ENCODE data around the gene GLT1D1.

Gene GLT1D1

GRCh38 chr12:128856035-128856790 lies 2.9 kb downstream of the GLT1D1 start:
- DNase-seq: no peak

DNA sequence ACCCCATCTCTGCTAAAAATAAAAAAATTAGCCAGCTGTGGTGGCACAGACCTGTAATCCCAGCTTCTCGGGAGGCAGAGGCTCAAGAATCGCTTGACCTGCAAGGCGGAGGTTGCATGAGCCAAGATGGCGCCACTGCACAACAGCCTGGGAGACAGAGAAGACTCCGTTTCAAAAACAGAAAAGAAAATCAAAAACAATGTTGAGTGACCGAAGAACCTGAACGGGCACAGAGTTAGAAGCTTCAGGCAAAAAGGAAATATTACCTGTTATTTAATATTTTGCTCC lies 3.5 kb downstream of the GLT1D1 start:
- DNase-seq: no peak

GRCh38 chr12:128857133-128857763 lies 4.0 kb downstream of the GLT1D1 start:
- DNase-seq: no peak

GRCh38 chr12:128859311-128859710 lies 6.0 kb downstream of the GLT1D1 start:
- DNase-seq: no peak

DNA sequence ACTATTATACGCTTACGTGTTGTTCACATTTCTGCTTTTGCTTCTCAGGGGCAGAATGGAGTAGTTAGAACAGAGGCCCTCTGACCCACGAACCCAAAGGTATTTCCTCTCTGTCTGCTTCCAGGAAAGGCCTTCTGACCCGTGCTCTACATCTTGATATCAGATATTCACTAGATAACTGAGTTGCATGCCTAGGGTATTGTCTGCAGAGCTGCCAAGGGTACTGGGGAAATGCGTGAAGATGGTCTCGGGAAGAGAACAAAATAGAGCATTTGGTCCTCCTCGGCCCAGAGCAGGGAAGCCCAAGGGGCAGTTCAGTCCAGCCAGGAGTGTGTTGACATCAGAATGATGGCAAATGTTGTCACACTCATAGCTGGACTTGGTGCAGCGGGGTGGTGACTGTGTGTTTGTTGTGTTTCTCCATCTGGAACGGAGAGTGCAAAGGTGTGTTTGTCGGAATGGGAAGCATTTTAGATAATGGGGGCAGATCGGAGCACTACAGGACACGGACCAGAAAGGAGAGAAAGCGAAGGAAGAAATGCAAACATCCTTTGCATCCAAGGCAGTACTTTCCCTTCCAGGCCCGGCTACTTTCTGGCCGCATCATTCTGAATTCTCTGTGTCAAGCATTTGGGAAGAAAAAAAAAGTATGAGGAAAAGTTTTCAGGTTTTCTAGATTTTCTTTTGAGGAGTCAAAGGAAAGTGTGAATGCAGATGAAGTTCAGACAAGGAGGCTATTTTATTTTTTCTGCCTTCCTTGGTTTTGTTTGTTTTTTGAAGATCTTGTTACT lies 8.1 kb downstream of the GLT1D1 start:
- DNase-seq: no peak

- DNase-seq: no peak
Measured at GRCh38 chr12:128863957-128864356, 10.7 kb downstream of the GLT1D1 start.

DNA sequence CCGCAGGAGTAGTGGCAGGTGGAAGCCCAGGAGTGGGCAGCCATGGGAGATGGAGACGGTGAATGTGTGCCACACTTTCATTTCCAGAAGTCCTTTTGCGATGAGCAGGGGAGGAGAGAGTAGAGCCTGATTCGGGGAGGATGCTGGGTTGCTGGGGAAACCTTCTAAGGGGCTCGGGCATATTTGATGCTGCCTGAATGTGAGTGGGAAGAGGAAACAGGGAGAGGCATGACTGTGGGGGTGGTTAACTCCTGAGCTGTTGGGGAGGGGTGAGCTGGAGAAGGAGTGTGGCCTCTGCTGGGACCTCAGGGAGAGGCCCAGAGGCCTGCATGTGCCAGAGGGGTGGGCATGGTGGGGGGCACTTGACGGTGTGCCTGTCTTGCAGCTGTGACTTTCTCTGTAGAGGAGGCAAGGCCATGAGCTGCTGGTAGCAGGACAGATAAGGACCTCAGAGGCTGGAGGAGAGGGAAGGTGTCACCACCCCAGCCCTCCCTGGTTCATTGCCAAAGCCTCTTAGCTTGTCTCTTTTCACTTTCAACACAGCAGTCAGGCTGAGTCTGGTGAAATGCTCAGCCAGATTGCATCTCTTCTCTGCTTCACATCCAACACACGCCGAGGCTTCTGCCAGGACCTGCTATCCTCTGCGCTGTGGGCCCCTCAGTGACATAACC lies 11.4 kb downstream of the GLT1D1 start:
- DNase-seq: no peak

GRCh38 chr12:128867466-128867865 lies 14.2 kb downstream of the GLT1D1 start:
- DNase-seq: no peak

- no peak for DNase-seq
Measured at GRCh38 chr12:128871516-128871892, 18.2 kb downstream of the GLT1D1 start.

GRCh38 chr12:128872303-128872702 lies 19.0 kb downstream of the GLT1D1 start:
- DNase-seq: no peak

DNA sequence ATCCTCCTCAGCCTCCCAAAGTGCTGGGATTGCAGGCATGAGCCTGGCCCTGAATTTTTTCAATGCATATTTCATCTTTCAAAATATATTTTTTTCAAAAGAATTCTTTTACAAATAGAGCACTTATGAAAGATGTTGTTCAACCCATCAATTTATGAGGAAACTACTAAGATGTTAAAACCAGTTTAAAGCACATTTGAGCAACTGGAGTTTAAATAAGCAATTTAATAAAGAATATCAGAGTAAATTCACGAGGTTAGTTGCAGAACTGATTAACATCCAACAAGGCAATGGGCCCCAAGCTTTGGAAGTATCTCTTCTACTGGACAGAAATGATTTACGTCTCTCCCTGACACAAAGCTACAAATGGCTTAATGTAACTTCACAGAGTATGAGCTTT lies 23.3 kb downstream of the GLT1D1 start:
- no peak for DNase-seq

GRCh38 chr12:128879898-128880764 lies 26.9 kb downstream of the GLT1D1 start:
- DNase-seq: no peak

DNA sequence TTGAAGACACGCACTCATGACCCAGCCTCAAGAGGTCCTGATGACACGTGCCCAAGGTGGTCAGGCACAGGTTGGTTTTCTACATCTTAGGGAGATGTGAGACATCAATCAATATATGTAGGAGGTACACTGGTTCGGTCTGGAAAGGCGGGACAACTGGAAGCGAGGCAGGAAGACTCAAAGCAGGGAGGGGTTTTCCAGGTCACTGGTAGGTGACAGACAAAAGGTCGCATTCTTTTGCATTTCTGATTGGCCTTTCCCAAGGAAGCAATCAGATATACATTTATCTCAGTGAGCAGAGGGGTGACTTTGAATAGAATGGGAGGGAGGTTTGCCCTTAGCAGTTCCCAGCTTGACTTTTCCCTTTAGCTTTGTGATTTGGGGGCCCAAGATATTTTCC lies 38.6 kb downstream of the GLT1D1 start:
- DNase-seq: no peak

GRCh38 chr12:128903236-128903635 lies 50.0 kb downstream of the GLT1D1 start:
- DNase-seq: no peak

DNA sequence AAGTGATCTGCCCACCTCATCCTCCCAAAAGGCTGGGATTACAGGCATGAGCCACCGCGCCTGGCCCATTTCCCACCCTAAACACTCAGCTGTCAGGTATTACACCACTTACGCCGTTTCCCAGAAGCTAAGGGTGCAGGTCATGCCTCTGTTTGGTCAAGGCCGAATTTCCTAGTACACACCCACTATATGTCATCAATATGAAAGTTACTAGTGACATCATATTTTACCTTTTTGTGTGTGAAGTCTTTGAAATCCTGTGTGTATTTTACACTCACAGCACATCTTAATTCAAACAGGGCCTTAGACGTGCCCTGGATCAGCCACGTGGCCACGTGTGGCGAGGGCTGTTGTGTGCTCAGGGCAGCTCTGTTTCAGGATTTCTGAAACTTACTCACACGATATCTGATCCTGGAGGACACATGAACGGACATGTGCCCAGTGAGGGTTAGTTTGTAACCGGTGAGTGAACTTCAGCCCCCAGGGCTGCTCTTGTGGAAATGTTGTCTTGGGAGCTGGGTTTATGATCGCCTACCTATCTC lies 51.8 kb downstream of the GLT1D1 start:
- peak; percentile 31 for DNase-seq

DNA sequence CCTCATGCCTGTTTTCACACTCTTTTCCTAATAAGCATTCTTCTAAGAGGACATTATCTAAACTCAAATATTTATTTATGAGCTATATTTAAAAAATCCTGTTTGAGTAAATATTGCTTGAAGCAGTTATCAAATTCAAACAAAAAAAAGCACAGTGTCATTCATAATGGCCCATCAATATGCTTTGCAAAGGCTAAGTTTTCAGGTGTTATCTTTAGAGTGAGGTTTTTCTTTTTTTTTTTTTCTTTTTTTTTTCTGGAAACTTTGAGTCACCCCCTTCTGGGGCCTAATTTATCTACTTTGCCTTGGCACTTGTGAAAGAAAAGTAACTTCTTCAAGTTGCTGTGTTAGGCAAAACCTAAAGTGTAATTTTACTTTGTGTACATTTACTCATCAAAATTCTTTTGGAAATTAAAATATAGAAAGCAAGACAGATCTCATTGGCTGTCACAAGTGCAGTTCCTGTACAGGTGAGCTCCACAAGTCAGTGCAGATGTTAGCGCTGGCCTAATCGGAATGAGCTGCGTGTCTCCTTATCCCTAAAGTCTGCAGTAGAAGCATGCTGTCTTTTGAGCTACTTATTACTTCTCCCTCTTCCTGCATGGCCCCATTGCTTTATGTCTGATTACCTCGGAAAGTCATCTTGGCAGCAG lies 53.3 kb downstream of the GLT1D1 start:
- DNase-seq: no peak

- DNase-seq: no peak
Measured at GRCh38 chr12:128908254-128908653, 55.0 kb downstream of the GLT1D1 start.

- no peak for DNase-seq
Measured at GRCh38 chr12:128909653-128910052, 56.4 kb downstream of the GLT1D1 start.

DNA sequence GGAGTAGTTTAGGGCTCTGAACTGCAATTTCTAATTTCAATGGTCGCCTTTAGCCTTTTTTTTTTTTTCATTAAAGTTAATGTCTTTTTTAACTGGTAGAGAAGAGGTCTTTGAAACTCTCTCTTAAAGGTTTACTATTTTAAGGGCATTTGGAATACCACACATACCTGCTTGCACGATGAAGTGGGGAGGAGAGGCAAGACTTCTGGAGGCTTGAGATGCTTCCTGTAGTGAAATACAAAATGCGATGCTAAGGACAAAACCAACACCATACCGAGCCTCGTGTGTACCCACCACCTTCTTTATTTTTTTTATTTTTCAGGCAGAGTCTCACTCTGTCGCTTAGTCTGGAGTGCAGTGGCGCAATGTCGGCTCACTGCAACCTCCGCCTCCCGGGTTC lies 57.4 kb downstream of the GLT1D1 start:
- DNase-seq: no peak

DNA sequence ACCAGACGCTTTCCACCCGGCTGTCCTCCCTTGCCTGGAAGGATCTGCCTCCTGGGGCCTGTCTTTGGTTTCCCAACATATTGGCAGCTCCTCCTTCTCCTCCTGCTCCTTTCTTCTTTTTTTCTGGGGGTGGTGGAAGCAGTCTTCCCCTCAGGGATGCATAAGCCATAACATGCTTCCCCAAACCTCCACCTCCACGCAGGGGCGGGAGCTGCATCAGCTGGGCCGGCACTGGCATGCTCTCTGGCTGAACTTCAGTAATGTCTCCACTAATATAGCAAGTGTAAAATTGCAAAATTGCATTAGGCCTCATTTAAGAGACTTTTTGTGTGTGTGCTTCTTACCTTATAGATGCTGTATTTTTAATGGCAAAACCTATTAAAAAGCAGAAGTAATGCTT lies 58.6 kb downstream of the GLT1D1 start:
- no peak for DNase-seq

- no peak for DNase-seq
Measured at GRCh38 chr12:128914908-128915563, 61.8 kb downstream of the GLT1D1 start.

Measured in DMS153 (cell line).